Measurements from ENCODE around the gene KRT71. TPM values are rescaled to one million over a fixed set of nuclear protein-coding genes. Genes with fewer than 3 reads are reported as not detected.

KRT71 gene
- total RNA-seq, 1 donor from 2014 or later = not detected

DNA sequence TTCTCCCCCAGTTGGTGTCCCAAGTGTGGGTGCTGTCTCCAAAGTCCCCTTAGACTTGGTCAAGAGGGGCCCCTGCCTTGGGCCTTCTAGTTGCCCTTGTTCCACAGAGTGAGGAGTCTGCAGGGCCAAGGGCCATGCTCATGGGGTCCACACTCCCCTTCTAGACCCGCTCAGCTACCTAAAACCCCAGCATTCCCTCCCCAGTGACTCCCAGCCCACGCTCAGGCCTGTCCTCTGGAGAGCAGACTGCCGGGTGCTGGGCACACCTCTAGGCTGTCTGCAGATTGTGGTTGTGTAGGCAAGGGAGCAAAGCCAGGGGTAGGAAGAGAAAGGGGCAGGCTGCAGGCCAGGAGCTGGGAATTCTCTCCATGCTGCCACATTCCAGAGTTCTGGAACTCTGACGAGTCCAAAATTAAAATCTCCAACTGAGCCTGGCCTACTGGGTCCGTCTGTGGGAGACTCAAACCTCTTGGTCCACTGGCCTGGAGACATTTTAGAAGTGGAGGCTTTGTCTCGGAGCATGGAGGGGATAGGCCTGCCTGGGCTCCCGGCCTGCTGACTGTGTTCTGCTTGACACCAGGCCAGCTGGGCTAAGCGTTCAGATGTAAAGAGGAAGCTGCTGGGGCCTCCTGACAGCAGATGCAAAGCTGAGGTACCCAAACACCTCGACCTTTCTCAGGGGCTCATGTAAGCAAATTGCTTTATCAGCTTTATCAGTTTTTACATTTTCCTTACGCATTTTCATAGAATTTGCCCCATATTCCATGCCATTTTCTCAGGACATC, 19.1 kb downstream of the KRT71 start:
- no peak overlapping the region for H3K4me3 ChIP-seq (ENCODE audit: low read depth, low read length)
- TF ChIP-seq, protein P1, sequence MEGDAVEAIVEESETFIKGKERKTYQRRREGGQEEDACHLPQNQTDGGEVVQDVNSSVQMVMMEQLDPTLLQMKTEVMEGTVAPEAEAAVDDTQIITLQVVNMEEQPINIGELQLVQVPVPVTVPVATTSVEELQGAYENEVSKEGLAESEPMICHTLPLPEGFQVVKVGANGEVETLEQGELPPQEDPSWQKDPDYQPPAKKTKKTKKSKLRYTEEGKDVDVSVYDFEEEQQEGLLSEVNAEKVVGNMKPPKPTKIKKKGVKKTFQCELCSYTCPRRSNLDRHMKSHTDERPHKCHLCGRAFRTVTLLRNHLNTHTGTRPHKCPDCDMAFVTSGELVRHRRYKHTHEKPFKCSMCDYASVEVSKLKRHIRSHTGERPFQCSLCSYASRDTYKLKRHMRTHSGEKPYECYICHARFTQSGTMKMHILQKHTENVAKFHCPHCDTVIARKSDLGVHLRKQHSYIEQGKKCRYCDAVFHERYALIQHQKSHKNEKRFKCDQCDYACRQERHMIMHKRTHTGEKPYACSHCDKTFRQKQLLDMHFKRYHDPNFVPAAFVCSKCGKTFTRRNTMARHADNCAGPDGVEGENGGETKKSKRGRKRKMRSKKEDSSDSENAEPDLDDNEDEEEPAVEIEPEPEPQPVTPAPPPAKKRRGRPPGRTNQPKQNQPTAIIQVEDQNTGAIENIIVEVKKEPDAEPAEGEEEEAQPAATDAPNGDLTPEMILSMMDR (conservative IDR thresholded peaks at IDR 0.05; ENCODE audit: low read depth, low read length) = no peak
- no peak for DNase-seq (ENCODE audit: low read depth)

DNA sequence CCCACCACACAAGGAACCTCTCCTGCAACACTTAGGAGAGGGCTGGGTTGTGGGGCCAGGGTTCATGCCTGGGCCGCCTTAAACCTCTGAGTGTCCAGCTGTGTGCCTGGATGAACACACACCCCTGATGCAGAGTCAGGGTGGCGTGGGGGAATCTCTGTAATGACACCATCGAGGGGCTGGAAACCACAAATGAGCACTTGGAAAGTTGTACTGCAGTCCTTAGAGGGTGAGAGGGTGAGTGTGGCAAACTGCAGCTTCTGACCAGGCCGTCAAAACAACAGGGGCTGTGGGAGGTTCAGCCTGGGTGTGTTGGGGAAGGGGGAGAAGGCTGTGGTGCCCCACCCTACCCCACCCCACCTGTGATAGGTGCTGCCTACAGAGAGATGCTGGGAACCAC, 20.3 kb downstream of the KRT71 start:
- H3K4me3 ChIP-seq (ENCODE audit: low read depth, low read length) = no peak overlapping the region
- no peak for DNase-seq (ENCODE audit: low read depth)
- TF ChIP-seq, protein P1 (conservative IDR thresholded peaks at IDR 0.05; ENCODE audit: low read depth, low read length) = no peak

DNA sequence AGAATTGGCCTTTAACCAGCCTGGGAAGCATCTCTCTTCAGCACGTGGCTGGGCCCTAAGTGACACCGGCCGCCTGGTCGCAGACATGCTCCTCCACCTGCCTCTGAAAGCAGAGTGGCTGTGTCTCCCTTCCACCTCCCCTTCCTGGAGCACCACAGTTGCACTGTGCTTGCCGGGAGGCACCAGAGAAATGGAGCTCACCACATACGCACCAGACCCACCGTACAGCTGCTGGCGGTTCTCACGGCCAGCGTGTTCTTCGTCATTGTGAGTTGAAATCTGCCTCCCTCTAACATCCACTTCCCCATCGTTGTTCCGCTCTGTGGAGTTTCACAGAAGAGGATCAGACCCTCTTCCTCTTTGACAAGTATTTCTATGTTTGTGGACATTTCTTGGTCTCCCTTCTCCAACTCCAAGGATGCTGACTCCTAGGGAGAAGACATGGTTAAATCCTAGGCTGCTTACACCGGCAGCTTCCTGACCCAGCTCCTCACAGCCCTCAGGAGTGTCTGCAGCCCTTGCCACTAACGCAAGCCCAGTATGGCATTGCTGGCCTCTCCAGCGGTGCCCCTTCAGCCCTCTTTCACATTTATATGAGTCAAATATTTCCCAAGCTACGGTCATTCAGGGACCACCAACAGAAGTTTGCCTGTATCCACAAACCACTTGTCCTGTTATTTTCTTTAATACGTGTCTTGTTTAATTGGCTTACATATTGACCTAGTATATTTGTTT, 21.2 kb downstream of the KRT71 start:
- no peak overlapping the region for H3K4me3 ChIP-seq (ENCODE audit: low read depth, low read length)
- TF ChIP-seq, protein P1 (conservative IDR thresholded peaks at IDR 0.05; ENCODE audit: low read depth, low read length) = no peak
- no peak for DNase-seq (ENCODE audit: low read depth)

DNA sequence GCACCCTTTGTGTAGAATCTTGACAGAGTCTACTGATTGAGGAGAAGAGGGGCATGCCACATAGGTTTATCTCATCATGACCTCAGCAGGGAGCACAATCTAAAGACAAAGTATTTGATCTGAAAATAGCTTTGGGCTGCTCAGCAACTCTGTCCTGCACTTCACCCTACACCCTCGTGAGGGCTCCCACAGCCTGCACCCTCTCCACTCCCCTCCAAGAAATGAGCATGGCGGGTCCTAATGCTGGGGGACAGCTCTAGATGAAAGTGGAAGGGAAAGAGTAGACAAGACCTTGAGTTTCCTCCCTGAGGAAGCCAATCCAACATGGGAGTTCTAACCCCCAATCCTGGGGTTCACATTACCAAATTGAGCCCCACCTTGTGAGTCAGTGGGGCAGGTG, 22.0 kb downstream of the KRT71 start:
- H3K4me3 ChIP-seq (ENCODE audit: low read depth, low read length) = no peak overlapping the region
- DNase-seq (ENCODE audit: low read depth) = no peak
- TF ChIP-seq, protein P1 (conservative IDR thresholded peaks at IDR 0.05; ENCODE audit: low read depth, low read length) = no peak

DNA sequence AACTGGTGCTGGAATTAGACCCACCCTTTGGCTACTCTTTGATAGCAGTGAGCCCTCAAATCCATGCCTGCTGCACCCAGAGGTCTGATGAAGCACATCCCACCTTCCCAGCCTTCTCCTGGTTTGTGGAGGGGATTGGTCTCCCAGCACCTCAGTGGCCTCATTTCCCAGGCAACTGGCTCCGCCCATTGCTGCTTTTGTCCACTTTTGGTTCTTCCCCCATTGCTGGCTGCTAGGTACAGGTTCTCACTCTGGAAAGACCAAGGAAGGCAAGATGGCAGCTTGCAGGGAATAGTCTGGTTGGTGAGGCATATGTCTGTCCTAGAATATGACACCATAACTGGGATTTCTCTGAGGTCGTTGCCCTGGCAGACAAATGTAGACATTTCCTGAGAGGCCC, 22.6 kb downstream of the KRT71 start:
- TF ChIP-seq, protein P1 (conservative IDR thresholded peaks at IDR 0.05; ENCODE audit: low read depth, low read length) = no peak
- DNase-seq (ENCODE audit: low read depth) = no peak
- H3K4me3 ChIP-seq (ENCODE audit: low read depth, low read length) = no peak overlapping the region

DNA sequence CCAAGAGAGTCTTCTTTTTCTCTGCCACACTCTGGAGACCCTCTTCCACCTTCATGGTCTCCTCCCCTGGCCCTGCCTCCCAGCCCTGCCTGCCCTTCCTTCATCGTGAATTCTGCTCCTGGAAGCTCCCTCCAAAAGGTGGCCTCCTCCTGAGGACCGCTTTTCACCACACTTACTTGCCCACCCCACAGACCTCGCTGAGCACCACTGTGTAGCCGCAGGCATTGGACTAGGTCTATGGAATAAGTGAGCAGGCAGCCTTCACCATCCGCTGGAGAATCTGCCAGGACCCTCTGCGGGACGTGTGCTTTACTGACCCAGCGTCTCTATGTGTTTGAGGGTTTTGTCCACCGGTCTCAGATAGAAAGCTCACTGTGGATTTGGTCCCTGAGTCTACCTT, 23.1 kb downstream of the KRT71 start:
- H3K4me3 ChIP-seq (ENCODE audit: low read depth, low read length) = no peak overlapping the region
- DNase-seq (ENCODE audit: low read depth) = no peak
- TF ChIP-seq, protein P1 (conservative IDR thresholded peaks at IDR 0.05; ENCODE audit: low read depth, low read length) = no peak
